Body of pancreas (tissue), 4 donors: ENCODE data around the gene NEU4. TPM values are rescaled to one million over a fixed set of nuclear protein-coding genes. Genes with fewer than 3 reads are reported as not detected.

ENCODE experiments used
- ATAC-seq: fragments of 150-250 bp; one replicate; pipeline ENCODE4 v1.9.1; 2016
- DNase-seq, 4 donors: peaks; one replicate each; pipeline ENCODE4 v3.0.0-alpha.2; 2019
- H3K27ac ChIP-seq, 4 donors: fragments of 200-600 bp; sonication (generic); 1 replicate in 3 of 4; 2 replicates in 1 of 4; pipeline versions ENCODE4 v1.5.1 to v1.6.1; 2016 to 2019; ENCODE audit warnings: mild to moderate bottlenecking in 1 of 4, mixed read lengths in 1 of 4, moderate library complexity in 1 of 4
- H3K27me3 ChIP-seq, 2 donors: fragments of 200-600 bp; sonication (generic); one replicate each; pipeline ENCODE4 v1.6.0; 2016; ENCODE audit warnings: mild to moderate bottlenecking in 1 of 2
- H3K36me3 ChIP-seq, 2 donors: fragments of 200-600 bp; sonication (generic); replicated peaks in 1 of 2; 2 replicates each; pipeline ENCODE4 v1.5.1; 2016; ENCODE audit warnings: low read depth in 2 of 2; ENCODE audit not compliant: insufficient read depth in 1 of 2
- H3K4me1 ChIP-seq: fragments of 200-600 bp; sonication (generic); one replicate; pipeline ENCODE4 v1.6.0; 2016
- H3K4me3 ChIP-seq, 2 donors: fragments of 200-600 bp; sonication (generic); 1 replicate in 1 of 2; 2 replicates in 1 of 2; pipeline ENCODE4 v1.5.1; 2016 to 2019
- H3K9me3 ChIP-seq, 3 donors: fragments of 200-600 bp; sonication (generic); 1 replicate in 2 of 3; 2 replicates in 1 of 3; pipeline ENCODE4 v1.5.1; 2016
- CTCF ChIP-seq, 7 experiments: fragments of 450-650 bp in 4 of 7; fragments of 200-600 bp in 3 of 7; sonication (generic) in 3 of 7; IDR thresholded peaks; one replicate each; pipeline ENCODE4 v1.5.1; 2016 to 2019; ENCODE audit warnings: antibody characterized with exemption in 7 of 7
- POLR2A ChIP-seq, 3 donors: fragments of 450-650 bp; IDR thresholded peaks; one replicate each; pipeline ENCODE4 v1.6.1; 2016; ENCODE audit warnings: antibody characterized with exemption in 3 of 3, mild to moderate bottlenecking in 2 of 3
- WGBS, 2 donors: methylation state at CpG; one replicate each; pipeline ENCODE4 v1.1.5; 2017; 5-methylcytosine and 5-hydroxymethylcytosine counted together
- intact Hi-C: fragments of 100-400 bp; cut with DNase I; formaldehyde crosslinking; loops from one replicate; pipeline ENCODE4 v1.15.1; 2023
- total RNA-seq, 2 donors: library from RNA; depleted of rRNA; stranded (reverse); fragments of >200 nt; gene quantifications; one replicate each; pipeline ENCODE4 v1.1.0, GENCODE V29; 2016

NEU4 gene
- total RNA-seq, 2 donors from 2014 or later, result not detected

GRCh38 chr2:241864850-241865213 is 55.8 kb downstream of the NEU4 start:
- DNase-seq, result no peak
- TF ChIP-seq CTCF (IDR thresholded peaks at IDR 0.05) (no peak), POLR2A (IDR thresholded peaks at IDR 0.05) (no peak)
- Histone ChIP-seq H3K4me3 (no peak overlapping the region), H3K27ac (no peak overlapping the region), H3K9me3 (no peaks in the 10 kb centered on the region), H3K36me3 (no peaks in the 10 kb centered on the region), H3K4me1 (peaks cover 6% of the 10 kb centered on the region), H3K27me3 (peaks cover 0 to 20% of the 10 kb centered on the region in 2 donors)
- no peak for ATAC-seq
- intact Hi-C loops, result no loop called here
- WGBS, 2 donors, result 74 to 81% methylated on average over 5 of the region's 5 CpGs

- Histone ChIP-seq H3K27me3 (peaks cover 0 to 20% of the 10 kb centered on the region in 2 donors), H3K9me3 (no peaks in the 10 kb centered on the region), H3K27ac (no peak overlapping the region), H3K4me1 (peaks cover 6% of the 10 kb centered on the region), H3K36me3 (no peaks in the 10 kb centered on the region), H3K4me3 (no peak overlapping the region)
- WGBS, 2 donors, result 67 to 71% methylated on average over 3 of the region's 3 CpGs
- ATAC-seq (no peak), DNase-seq (no peak)
- TF ChIP-seq POLR2A (IDR thresholded peaks at IDR 0.05) (no peak), CTCF (IDR thresholded peaks at IDR 0.05) (no peak)
- intact Hi-C loops, result no loop called here
These were observed 56.5 kb downstream of the NEU4 start for GRCh38 chr2:241865416-241865956.

GRCh38 chr2:241865957-241866789 is 57.2 kb downstream of the NEU4 start:
- H3K27ac ChIP-seq, result no peak overlapping the region
- TF ChIP-seq POLR2A (IDR thresholded peaks at IDR 0.05) (no peak), CTCF (IDR thresholded peaks at IDR 0.05) (no peak)
- H3K4me3 ChIP-seq, result no peak overlapping the region
- no peaks in the 10 kb centered on the region for H3K36me3 ChIP-seq
- peaks cover 0 to 20% of the 10 kb centered on the region in 2 donors for H3K27me3 ChIP-seq
- 23 to 47% methylated on average over 4 to 31 of the region's 31 CpGs for WGBS, 2 donors
- no peaks in the 10 kb centered on the region for H3K9me3 ChIP-seq
- DNase-seq (no peak), ATAC-seq (no peak)
- peaks cover 6% of the 10 kb centered on the region for H3K4me1 ChIP-seq
- intact Hi-C loops, result no loop called here

Other genes with a start within 250 kb of the NEU4 start
- gene THAP4, start 172.0 kb upstream of the NEU4 start, total RNA-seq, result 10 to 100 TPM; 44.4 to 59.0 TPM
- gene ATG4B, start 171.5 kb upstream of the NEU4 start, total RNA-seq, result 10 to 100 TPM; 27.5 to 54.4 TPM
- 10 to 100 TPM in 1 of 2 donors, 1 to 10 TPM in 1; 5.7 to 12.5 TPM for gene DTYMK, start 122.4 kb upstream of the NEU4 start, total RNA-seq
- 10 to 100 TPM; 28.5 to 89.0 TPM for gene ING5, start 107.2 kb upstream of the NEU4 start, total RNA-seq
- 10 to 100 TPM; 27.0 to 42.5 TPM for gene D2HGDH, start 74.6 kb upstream of the NEU4 start, total RNA-seq
- gene GAL3ST2, start 32.4 kb upstream of the NEU4 start, total RNA-seq, result not detected
- 1 to 10 TPM in 1 of 2 donors, under 1 TPM in 1; 0.99 to 1.3 TPM for gene PDCD1, start 49.7 kb downstream of the NEU4 start, total RNA-seq
- gene RTP5, start 60.5 kb downstream of the NEU4 start, total RNA-seq, result not detected